Limb (tissue), 2 donors: ENCODE measurements around the gene DERA.
A peak's percentile ranks its signal among the peaks of the same experiment; 100 is the strongest.
"Not testable (repeated sequence)": the region's sequence is repeated elsewhere in the genome, so short reads cannot be mapped to it uniquely, and the experiment has no call there.

ENCODE experiments used
- DNase-seq, 2 donors: peaks; one replicate each; pipeline ENCODE4 v3.0.0-alpha.2; 2016; ENCODE audit errors: extremely low spot score in 2 of 2

DERA gene

DNA sequence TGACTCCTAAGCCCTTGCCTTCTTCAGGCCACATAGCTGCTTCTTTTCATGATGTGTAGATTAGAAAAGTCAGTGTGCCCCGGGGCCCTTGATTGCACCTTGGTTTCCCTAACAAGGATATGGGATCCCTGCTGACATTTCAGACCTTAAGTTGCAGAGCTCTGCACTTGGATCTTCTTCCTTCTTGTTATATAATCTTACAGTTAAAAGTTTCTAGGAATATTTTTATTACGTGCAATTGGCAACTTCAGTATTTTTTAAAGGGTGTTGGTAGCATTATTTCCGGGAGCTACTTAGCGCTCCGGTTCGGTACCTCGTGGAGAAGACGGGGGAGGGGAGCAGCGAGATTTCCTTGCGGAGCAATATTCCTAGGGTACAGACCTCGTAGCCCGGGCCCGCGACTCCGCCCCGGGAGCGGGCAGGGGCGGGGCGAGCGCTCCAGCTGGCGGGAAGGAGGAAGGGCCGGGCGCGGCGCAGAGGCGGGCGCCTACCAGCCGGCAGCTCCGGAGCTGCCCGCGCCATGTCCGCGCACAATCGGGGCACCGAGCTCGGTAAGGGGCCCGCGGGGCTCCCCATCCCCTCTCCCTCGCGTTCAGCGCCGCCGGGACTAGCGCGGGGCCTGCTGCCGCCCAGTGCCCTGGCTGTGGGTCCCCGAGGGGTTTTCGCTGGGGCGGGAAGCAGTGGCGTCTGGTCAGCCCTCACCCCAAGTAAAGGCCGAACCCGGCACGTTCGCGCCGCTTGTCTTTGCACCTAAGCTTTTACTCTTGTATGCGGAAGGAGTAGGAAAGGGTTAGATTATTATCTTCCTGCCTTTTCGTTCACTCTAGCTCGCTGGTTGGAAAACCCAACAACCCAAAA lies at the start of gene DERA:
DERA (plus strand) TSS at position 469 of the 858 bp plus-strand sequence; CDS start at position 521, 52 bp downstream.
- peak; percentile 85 to 90 for DNase-seq

DNA sequence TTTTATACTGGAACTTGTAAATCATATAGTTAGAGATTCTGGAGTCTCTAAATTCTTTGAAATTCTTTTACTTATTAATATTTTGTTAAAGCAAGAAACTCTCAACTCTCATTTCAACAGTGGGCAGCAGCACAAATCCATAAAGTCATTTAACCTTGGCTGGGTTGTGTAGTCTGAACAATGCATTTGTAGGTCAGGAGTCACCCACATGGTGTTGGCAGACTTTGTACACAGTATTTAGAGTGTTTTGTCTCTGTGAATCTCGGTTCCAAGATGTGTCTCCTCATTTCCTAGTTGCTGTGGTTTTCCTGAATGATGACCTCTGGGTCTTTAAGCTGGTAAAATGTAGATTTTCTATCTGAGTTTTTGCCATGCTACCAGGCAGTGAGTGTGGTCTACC lies 49.7 kb upstream of the DERA start:
- DNase-seq, result no peak

- DNase-seq, result no peak
These were observed 48.3 kb upstream of the DERA start for GRCh38 chr12:15862840-15863239.

DNA sequence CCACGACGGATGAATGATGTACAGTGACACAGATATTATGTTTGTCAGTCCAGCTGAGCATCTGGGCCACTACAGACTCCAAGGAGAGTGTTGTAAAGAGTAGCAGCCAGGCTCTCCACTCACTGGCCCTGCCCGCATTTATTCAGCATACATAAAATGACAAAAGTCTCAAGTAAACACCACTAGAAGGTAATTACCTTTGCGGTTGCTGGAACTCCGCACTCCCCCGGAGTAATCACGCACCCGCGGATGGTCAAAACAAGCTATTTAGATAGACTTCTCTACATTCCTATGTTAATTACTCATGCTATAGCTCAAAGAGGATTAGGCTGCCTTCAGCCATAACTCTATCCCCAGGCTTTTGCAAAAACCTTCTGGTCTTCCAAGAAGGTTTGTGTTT lies 47.8 kb upstream of the DERA start:
- no peak for DNase-seq

DNA sequence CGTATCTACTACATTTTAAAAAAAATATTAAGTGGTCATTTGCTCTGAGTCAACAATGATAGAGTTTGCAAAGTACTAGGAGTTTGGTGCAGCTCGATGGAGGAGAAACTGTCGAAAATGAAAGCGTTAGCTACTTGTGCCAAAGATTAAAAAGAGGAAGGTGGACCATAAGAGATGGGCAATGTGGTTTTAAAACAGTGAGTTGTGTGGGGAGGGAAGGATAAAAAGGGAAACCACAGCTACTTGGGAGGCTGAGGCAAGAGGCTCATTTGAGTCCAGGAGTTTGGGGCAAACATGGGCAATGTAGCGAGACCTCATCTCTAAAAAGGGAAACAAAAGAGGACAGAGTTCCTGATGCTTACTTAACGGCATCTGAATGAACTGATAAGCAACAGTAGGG lies 47.1 kb upstream of the DERA start:
- no peak for DNase-seq

DNA sequence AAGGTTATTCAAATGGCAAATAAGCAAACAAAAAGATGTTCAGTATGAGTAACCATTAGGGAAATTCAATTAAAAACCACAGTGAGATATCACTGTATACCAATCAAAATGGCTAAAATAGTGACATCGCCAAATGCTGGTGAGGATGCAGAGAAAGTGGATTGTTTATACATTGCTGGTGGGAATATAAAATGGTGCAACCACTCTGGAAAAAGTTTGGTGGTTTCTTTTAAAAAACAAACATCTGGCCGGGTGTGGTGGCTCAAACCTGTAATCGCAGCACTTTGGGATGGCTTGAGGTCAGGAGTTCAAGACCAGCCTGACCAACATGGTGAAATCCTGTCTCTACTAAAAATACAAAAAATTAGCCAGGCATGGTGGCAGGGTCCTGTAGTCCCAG lies 42.9 kb upstream of the DERA start:
- no peak for DNase-seq

GRCh38 chr12:15873556-15873955 lies 37.6 kb upstream of the DERA start:
- DNase-seq, result no peak

DNA sequence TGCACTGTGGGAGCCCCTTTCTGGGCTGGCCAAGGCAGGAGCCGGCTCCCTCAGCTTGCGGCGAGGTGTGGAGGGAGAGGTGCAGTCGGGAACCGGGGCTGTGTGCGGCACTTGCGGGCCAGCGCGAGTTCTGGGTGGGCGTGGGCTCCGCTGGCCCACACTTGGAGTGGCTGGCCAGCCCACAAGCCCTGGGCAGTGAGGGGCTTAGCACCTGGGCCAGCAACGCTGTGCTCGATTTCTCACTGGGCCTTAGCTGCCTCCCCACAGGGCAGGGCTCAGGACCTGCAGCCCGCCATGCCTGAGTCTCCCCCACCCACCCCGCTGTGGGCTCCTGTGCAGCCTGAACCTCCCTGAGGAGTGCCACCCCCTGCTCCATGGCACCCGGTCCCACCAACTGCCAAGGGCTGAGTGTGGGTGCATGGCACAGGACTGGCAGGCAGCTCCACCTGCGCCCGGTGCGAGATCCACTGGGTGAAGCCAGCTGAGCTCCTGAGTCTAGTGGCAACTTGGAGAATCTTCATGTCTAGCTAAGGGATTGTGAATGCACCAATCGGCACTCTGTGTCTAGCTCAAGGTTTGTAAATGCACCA lies 36.5 kb upstream of the DERA start:
- DNase-seq, result not testable (repeated sequence)

GRCh38 chr12:15875863-15876262 lies 35.3 kb upstream of the DERA start:
- DNase-seq, result no peak

DNA sequence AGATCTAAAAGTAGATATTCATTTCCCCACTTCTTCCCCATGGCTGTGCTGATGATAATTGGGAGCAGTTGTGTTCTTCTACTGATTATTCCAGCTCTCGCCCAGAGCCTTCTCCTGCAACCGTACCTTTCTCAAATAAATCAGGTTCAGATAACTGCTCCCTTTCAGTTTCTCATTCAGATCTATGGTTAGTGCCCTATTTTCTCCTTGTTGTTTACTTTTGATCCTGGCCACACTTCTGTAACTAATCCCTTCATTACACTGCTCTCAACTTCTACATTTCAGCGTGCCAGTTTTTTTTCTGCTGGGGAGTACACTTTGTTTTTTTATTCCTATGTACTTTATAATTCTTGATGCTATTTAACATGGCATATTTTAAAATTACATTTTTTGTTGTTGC lies 31.7 kb upstream of the DERA start:
- DNase-seq, result no peak

DNA sequence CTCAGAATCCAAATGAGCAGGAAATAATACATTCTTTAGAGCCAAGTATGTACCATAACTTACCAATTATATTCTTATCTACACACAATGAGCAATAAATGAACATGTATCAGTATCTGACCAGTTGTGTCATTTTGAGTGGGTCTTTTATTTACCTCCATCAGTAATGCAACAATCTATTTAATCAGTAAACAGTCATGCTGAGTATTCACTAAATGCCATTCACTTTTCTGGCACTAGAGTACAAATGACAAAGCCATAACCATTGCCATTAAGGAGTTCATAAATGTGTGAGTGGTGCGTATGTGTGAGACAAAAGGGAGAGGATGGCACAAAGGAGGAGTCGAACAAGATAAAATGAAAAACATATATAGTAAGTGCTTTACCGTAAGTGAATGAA lies 30.4 kb upstream of the DERA start:
- DNase-seq, result no peak

- DNase-seq, result peak; percentile 97 to 99
These were observed 28.8 kb upstream of the DERA start, which contains the start of gene STRAP for GRCh38 chr12:15882118-15882971. Gene STRAP (plus strand): TSS chr12:15882387. CDS start chr12:15882708, 321 bp downstream.

DNA sequence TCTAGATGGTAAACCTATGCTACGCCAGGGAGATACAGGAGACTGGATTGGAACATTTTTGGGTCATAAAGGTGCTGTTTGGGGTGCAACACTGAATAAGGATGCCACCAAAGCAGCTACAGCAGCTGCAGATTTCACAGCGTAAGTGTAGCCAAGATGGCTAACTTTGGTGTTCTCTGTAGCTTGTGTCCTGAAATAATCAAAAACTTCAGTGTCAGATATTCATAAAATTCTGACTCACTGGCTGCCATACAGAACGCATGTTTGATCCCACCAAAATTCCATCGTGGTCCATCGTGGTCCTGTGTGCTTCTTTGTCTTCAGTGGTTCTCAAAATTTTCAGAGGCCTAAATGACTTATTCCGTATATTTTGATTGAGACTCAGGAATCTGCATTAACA lies 27.6 kb upstream of the DERA start:
- DNase-seq, result no peak

GRCh38 chr12:15886372-15887042 lies 24.6 kb upstream of the DERA start:
- no peak for DNase-seq

DNA sequence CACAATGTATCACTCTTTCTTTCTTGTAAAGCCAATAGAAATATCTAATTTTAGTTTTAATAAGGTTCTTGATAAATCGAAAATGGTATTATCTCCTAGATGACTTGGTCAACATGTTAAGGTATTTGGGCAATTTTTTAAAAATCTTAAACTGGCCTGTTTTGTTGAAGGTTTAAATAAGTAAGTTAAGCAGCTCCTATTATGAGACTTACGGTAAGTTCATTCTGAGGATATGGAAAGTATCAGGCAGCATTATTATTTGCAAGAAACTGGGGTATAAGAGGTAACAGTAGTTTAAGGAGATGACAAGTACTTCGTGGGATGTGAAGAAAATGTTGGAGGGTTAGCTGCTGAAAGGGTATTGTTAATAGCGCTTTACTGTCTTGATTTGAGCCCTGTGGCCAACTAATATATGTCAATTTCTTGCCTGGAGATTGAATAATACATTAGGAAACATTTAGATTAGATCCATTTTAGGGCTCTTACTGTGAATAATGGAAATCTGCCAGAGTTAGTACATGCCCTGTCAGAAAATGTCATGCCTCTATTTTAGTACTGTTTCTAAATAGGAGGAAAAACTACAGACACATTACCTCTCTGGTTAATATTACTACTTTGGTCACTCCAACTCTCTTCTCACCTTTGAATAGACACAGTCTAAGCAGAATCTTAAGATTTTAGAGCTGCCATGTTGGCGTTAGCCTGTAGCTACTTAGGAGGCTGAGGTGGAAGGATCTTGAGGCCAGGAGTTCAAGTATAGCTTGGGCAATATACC lies 23.9 kb upstream of the DERA start:
- no peak for DNase-seq

- no peak for DNase-seq
These were observed 18.4 kb upstream of the DERA start for GRCh38 chr12:15892645-15893259.

GRCh38 chr12:15893260-15893659 lies 17.9 kb upstream of the DERA start:
- no peak for DNase-seq

DNA sequence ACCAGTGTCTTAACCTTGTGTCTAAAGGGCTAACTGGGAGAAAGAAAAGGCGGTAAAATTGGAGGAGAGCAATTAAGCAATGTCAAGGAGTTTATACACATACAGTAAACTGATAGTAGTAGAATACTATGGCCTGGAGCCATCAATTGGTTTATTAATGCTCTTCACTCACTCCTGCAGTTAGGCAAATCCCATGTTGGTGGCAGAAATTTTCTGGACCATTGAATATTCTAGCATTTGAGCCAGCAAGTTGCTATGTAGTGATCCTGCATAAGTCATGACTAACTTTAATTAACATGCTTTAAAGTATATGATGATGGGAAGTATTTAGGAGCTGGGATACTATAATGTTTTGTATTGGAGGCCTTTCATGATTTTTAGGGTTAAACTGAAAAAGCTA lies 14.3 kb upstream of the DERA start:
- DNase-seq, result no peak

DNA sequence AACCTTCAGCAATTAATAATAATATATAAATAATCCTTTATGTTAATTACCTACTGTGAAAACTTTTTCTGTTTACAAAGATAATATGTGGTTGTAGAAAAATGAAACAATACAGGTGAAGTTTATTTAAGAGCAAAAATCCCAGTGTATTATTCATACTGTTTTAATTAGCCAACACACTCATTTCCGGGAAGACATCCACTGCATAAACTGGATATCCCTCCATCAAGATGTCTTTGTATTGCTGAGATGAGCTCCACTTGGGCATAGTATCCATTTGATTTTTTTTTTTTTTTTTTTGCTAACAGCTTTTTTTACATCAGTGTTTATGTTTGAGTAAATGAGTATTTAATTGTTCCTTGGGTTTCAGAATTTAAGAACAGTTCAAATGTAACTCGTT lies 13.7 kb upstream of the DERA start:
- no peak for DNase-seq

- DNase-seq, result no peak
These were observed 11.8 kb upstream of the DERA start for GRCh38 chr12:15899282-15899870.
